ENCODE results near the gene ZNF526.

DNA sequence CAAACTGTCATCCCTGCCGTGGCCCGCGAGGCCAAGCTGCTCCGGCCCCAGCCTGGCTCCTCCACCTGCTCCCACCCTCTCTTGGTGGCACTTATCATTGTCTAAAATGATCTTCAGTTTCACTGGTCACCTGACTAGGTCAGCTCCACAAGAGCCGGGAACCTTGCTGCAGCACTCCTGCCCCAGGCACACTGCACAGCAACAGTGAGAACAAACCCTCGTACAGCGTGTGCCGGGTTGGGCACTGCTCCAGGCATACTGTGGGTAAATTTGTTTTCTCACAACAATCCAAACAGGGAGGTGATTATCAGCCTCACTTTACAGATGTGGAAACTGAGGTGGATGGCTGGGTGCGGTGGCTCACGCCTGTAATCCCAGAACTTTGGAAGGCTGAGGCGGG is 11.5 kb upstream of the ZNF526 start:
- no peak for TF ChIP-seq POLR2A (IDR thresholded peaks at IDR 0.05; ENCODE audit: low read depth, low read length)
- no peak for TF ChIP-seq POLR2AphosphoS5 (IDR thresholded peaks at IDR 0.05; ENCODE audit: low read depth, low read length)
- TF ChIP-seq TAF1 (IDR thresholded peaks at IDR 0.05; ENCODE audit: borderline replicate concordance, low read depth, low read length): no peak
